DOHH2 (cell line): ENCODE results near the gene LHFPL5.

Experiments used
- H3F3A ChIP-seq: fragments of 200-600 bp; sonication (generic), shearing (Covaris generic); 2 replicates; pipeline ENCODE4 v1.6.0; 2016; ENCODE audit warnings: antibody characterized with exemption, mild to moderate bottlenecking; ENCODE audit not compliant: control insufficient read depth, insufficient read depth
- H3K27ac ChIP-seq: fragments of 200-600 bp; sonication (generic); 2 replicates; pipeline ENCODE4 v1.5.1; 2014; ENCODE audit warnings: low read depth, mild to moderate bottlenecking, low read length, moderate library complexity
- H3K27me3 ChIP-seq: fragments of 200-600 bp; sonication (generic); 2 replicates; pipeline ENCODE4 v1.6.1; 2014; ENCODE audit warnings: mild to moderate bottlenecking, low read length, mixed read lengths; ENCODE audit not compliant: control insufficient read depth
- H3K36me3 ChIP-seq: fragments of 200-600 bp; sonication (generic); 2 replicates; pipeline ENCODE4 v1.6.1; 2014; ENCODE audit warnings: mild to moderate bottlenecking, low read length, moderate library complexity, mixed read lengths; ENCODE audit not compliant: control insufficient read depth
- H3K4me1 ChIP-seq: fragments of 200-600 bp; sonication (generic); 2 replicates; pipeline ENCODE4 v1.6.1; 2014; ENCODE audit warnings: mild to moderate bottlenecking, low read length, mixed read lengths; ENCODE audit not compliant: control insufficient read depth
- H3K4me2 ChIP-seq: fragments of 200-600 bp; sonication (generic); 2 replicates; pipeline ENCODE4 v1.6.0; 2014; ENCODE audit warnings: mild to moderate bottlenecking, low read length, moderate library complexity
- H3K4me3 ChIP-seq: fragments of 200-600 bp; sonication (generic); 2 replicates; pipeline ENCODE4 v1.5.1; 2014; ENCODE audit warnings: mild to moderate bottlenecking, low read length, mixed read lengths
- H3K79me2 ChIP-seq: fragments of 200-600 bp; sonication (generic); 2 replicates; pipeline ENCODE4 v1.6.1; 2014; ENCODE audit warnings: mild to moderate bottlenecking, low read length, mixed read lengths; ENCODE audit not compliant: control insufficient read depth
- H3K9me2 ChIP-seq: fragments of 200-600 bp; sonication (generic); replicated peaks from 2 replicates; pipeline ENCODE4 v1.6.1; 2014; ENCODE audit warnings: mild to moderate bottlenecking, low read length, mixed read lengths; ENCODE audit not compliant: control insufficient read depth
- H3K9me3 ChIP-seq: fragments of 200-600 bp; sonication (generic); 2 replicates; pipeline ENCODE4 v1.6.1; 2014; ENCODE audit warnings: antibody characterized with exemption, low read length, mixed read lengths; ENCODE audit not compliant: control insufficient read depth, insufficient read depth
- H4K20me1 ChIP-seq: fragments of 200-600 bp; sonication (generic); 2 replicates; pipeline ENCODE4 v1.6.0; 2014; ENCODE audit warnings: low read depth, mild to moderate bottlenecking, antibody characterized with exemption, low read length, moderate library complexity; ENCODE audit not compliant: control insufficient read depth, insufficient read depth
- EZH2phosphoT487 ChIP-seq: fragments of 200-600 bp; sonication (generic); IDR thresholded peaks from 2 replicates; pipeline ENCODE4 v1.6.1; 2017; ENCODE audit warnings: borderline replicate concordance, mild to moderate bottlenecking, antibody characterized with exemption, low read length, moderate library complexity, mixed read lengths
- TF ChIP-seq, protein P1 (sequence below): fragments of 200-600 bp; sonication (generic); IDR thresholded peaks from one replicate; pipeline ENCODE4 v1.5.1; 2014; ENCODE audit warnings: antibody characterized with exemption, mild to moderate bottlenecking, low read depth, low read length; ENCODE audit not compliant: poor library complexity, severe bottlenecking

LHFPL5 gene

DNA sequence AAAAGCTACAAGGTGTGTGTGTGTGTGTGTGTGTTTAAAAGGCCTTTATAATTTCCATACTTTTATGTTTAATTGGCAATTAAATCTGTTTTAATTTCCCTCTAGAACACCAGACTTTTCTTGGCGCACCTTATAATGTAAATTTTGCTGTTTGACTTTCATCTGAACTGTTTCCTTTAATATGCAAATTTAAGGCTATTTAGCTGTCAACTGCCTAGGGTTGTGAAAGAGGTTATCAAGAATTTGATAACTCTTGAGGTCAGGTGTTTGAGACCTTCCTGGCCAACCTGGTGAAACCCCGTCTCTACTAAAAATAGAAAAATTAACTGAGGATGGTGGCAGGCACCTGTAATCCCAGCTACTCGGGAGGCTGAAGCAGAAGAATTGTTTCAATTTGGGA is 4.0 kb upstream of the LHFPL5 start:
- TF ChIP-seq, protein P1, sequence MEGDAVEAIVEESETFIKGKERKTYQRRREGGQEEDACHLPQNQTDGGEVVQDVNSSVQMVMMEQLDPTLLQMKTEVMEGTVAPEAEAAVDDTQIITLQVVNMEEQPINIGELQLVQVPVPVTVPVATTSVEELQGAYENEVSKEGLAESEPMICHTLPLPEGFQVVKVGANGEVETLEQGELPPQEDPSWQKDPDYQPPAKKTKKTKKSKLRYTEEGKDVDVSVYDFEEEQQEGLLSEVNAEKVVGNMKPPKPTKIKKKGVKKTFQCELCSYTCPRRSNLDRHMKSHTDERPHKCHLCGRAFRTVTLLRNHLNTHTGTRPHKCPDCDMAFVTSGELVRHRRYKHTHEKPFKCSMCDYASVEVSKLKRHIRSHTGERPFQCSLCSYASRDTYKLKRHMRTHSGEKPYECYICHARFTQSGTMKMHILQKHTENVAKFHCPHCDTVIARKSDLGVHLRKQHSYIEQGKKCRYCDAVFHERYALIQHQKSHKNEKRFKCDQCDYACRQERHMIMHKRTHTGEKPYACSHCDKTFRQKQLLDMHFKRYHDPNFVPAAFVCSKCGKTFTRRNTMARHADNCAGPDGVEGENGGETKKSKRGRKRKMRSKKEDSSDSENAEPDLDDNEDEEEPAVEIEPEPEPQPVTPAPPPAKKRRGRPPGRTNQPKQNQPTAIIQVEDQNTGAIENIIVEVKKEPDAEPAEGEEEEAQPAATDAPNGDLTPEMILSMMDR = no peak
- no peak for TF ChIP-seq EZH2phosphoT487
- no peaks in the 10 kb centered on the region for H3K79me2 ChIP-seq
- H3K4me1 ChIP-seq = no peaks in the 10 kb centered on the region
- no peak overlapping the region for H3K4me2 ChIP-seq
- no peaks in the 10 kb centered on the region for H3K9me3 ChIP-seq
- no peaks in the 10 kb centered on the region for H3K36me3 ChIP-seq
- H4K20me1 ChIP-seq = 0 out of 2 replicates have a peak, but pooled peaks cover 3% of the 10 kb centered on the region
- no peak overlapping the region for H3K27ac ChIP-seq
- no peaks in the 10 kb centered on the region for H3F3A ChIP-seq
- no peaks in the 10 kb centered on the region for H3K9me2 ChIP-seq
- H3K4me3 ChIP-seq = no peak overlapping the region
- H3K27me3 ChIP-seq = no peaks in the 10 kb centered on the region

DNA sequence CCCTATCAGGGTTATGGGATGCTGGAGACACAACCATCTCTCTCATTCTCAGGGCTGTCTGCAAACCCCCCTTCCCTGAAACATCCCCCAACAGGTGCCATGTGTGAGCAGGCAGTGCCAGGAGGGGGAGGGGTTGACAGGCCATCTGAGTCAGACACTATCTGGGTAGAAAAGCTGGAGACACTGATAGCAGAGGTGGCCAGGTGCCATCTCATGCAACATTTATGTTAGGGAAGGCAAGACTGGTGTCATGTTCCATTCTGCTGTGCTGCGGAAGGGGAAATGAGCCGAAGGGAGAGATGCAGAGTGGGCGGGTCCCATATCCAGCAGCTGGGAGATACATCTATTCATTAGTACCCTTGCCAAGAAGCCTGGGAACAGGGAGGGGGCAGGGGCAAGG is 3.5 kb downstream of the LHFPL5 start:
- no peaks in the 10 kb centered on the region for H3K27me3 ChIP-seq
- H4K20me1 ChIP-seq = no peaks in the 10 kb centered on the region
- H3K27ac ChIP-seq = no peak overlapping the region
- H3K79me2 ChIP-seq = no peaks in the 10 kb centered on the region
- H3K36me3 ChIP-seq = no peaks in the 10 kb centered on the region
- H3K4me3 ChIP-seq = no peak overlapping the region
- TF ChIP-seq, protein P1 = no peak
- no peak for TF ChIP-seq EZH2phosphoT487
- H3K9me2 ChIP-seq = no peaks in the 10 kb centered on the region
- no peaks in the 10 kb centered on the region for H3F3A ChIP-seq
- no peaks in the 10 kb centered on the region for H3K4me1 ChIP-seq
- H3K4me2 ChIP-seq = no peak overlapping the region
- no peaks in the 10 kb centered on the region for H3K9me3 ChIP-seq

DNA sequence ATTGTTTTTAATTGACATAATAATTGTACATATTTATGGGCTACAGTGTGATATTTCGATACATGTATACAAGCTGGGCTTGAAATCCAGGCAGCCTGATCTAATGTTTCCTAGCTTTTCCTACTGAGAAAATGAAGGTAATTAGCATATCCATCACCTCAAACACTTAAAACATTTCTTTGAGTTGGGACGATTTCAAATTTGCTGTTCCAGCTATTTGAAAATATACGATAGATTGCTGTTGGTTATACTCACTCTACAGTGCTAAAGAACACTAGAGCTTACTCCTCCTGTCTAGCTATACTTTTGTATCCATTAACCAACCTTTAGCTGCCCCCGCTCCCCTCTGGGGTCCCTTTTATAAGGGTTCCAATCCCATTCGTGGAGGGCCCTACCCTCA is 4.7 kb downstream of the LHFPL5 start:
- Histone ChIP-seq H3K4me1 (no peaks in the 10 kb centered on the region), H3K9me2 (no peaks in the 10 kb centered on the region), H3K4me2 (no peak overlapping the region), H4K20me1 (no peaks in the 10 kb centered on the region), H3K27ac (no peak overlapping the region), H3K79me2 (no peaks in the 10 kb centered on the region), H3F3A (no peaks in the 10 kb centered on the region), H3K27me3 (no peaks in the 10 kb centered on the region), H3K36me3 (no peaks in the 10 kb centered on the region), H3K9me3 (no peaks in the 10 kb centered on the region), H3K4me3 (no peak overlapping the region)
- TF ChIP-seq, protein P1 = no peak
- no peak for TF ChIP-seq EZH2phosphoT487
